Loucy (cell line): ENCODE results near the gene NAXE.
"Not testable (repeated sequence)": the region's sequence is repeated elsewhere in the genome, so short reads cannot be mapped to it uniquely, and the experiment has no call there.

Experiments used
- H2AFZ ChIP-seq: fragments of 200-600 bp; sonication (generic); 2 replicates; pipeline ENCODE4 v1.6.0; 2016; ENCODE audit warnings: antibody characterized with exemption, mild to moderate bottlenecking, low read length, moderate library complexity
- H3F3A ChIP-seq: fragments of 200-600 bp; 2 replicates; pipeline ENCODE4 v1.6.0; 2016; ENCODE audit warnings: antibody characterized with exemption, low read depth, mild to moderate bottlenecking
- H3K27me3 ChIP-seq: fragments of 200-600 bp; sonication (generic); 2 replicates; pipeline ENCODE4 v1.6.1; 2014; ENCODE audit warnings: low read length, mild to moderate bottlenecking; ENCODE audit not compliant: insufficient read depth, poor library complexity, severe bottlenecking
- H3K36me3 ChIP-seq: fragments of 200-600 bp; sonication (generic); 2 replicates; pipeline ENCODE4 v1.6.1; 2016; ENCODE audit warnings: low read length; ENCODE audit not compliant: insufficient read depth
- H3K4me1 ChIP-seq: fragments of 200-600 bp; sonication (generic); 2 replicates; pipeline ENCODE4 v1.5.1; 2014; ENCODE audit warnings: low read length, mild to moderate bottlenecking; ENCODE audit not compliant: insufficient read depth, poor library complexity, severe bottlenecking
- H3K4me2 ChIP-seq: fragments of 200-600 bp; sonication (generic); 2 replicates; pipeline ENCODE4 v1.6.0; 2014; ENCODE audit warnings: antibody characterized with exemption, low read length, low read depth, mild to moderate bottlenecking; ENCODE audit not compliant: poor library complexity, severe bottlenecking
- H3K4me3 ChIP-seq: fragments of 200-600 bp; sonication (generic); 2 replicates; pipeline ENCODE4 v1.5.1; 2014; ENCODE audit warnings: low read length, mild to moderate bottlenecking, mixed read lengths; ENCODE audit not compliant: poor library complexity, severe bottlenecking
- H3K79me2 ChIP-seq: fragments of 200-600 bp; sonication (generic); 2 replicates; pipeline ENCODE4 v1.6.1; 2014; ENCODE audit warnings: low read length; ENCODE audit not compliant: insufficient read depth
- H3K9ac ChIP-seq: fragments of 200-600 bp; sonication (generic); 2 replicates; pipeline ENCODE4 v1.6.0; 2014; ENCODE audit warnings: mild to moderate bottlenecking, low read depth, low read length, moderate library complexity; ENCODE audit not compliant: poor library complexity, severe bottlenecking
- H3K9me2 ChIP-seq: fragments of 200-600 bp; sonication (generic); replicated peaks from 2 replicates; pipeline ENCODE4 v1.6.1; 2016; ENCODE audit warnings: low read depth, low read length, mixed read lengths
- H3K9me3 ChIP-seq: fragments of 200-600 bp; sonication (generic); 2 replicates; pipeline ENCODE4 v1.6.1; 2014; ENCODE audit warnings: mild to moderate bottlenecking, antibody characterized with exemption, low read length, low read depth; ENCODE audit not compliant: insufficient read depth
- H4K20me1 ChIP-seq: fragments of 200-600 bp; sonication (generic); 2 replicates; pipeline ENCODE4 v1.6.0; 2014; ENCODE audit warnings: antibody characterized with exemption, low read length, mild to moderate bottlenecking; ENCODE audit not compliant: insufficient read depth, poor library complexity, severe bottlenecking
- CTCF ChIP-seq: fragments of 200-600 bp; sonication (generic); conservative IDR thresholded peaks from 2 replicates; pipeline ENCODE4 v1.5.1; 2014; ENCODE audit warnings: mild to moderate bottlenecking, antibody characterized with exemption, low read length
- EZH2phosphoT487 ChIP-seq: fragments of 200-600 bp; IDR thresholded peaks from 2 replicates; pipeline ENCODE4 v1.6.1; 2018; ENCODE audit warnings: antibody characterized with exemption, mild to moderate bottlenecking, moderate library complexity, borderline replicate concordance

Gene NAXE

GRCh38 chr1:156629823-156630449 is 38.4 kb downstream of the NAXE start:
- Histone ChIP-seq H3K27me3 (no peaks in the 10 kb centered on the region), H3K4me1 (no peaks in the 10 kb centered on the region), H2AFZ (no peak overlapping the region), H3K4me2 (no peak overlapping the region), H3K9me2 (no peaks in the 10 kb centered on the region), H4K20me1 (no peaks in the 10 kb centered on the region), H3K79me2 (no peaks in the 10 kb centered on the region), H3K9me3 (no peaks in the 10 kb centered on the region), H3K9ac (no peak overlapping the region), H3K4me3 (no peak overlapping the region), H3F3A (no peaks in the 10 kb centered on the region), H3K36me3 (no peaks in the 10 kb centered on the region)
- no peak for TF ChIP-seq EZH2phosphoT487
- no peak for TF ChIP-seq CTCF

GRCh38 chr1:156631152-156631551 is 39.6 kb downstream of the NAXE start:
- not testable (repeated sequence) for H3K9me2 ChIP-seq, H3K79me2 ChIP-seq, H3K4me3 ChIP-seq, H3K9ac ChIP-seq, H3F3A ChIP-seq, H3K4me2 ChIP-seq, H4K20me1 ChIP-seq, H3K27me3 ChIP-seq, H3K36me3 ChIP-seq, H3K9me3 ChIP-seq, H2AFZ ChIP-seq, H3K4me1 ChIP-seq
- TF ChIP-seq CTCF: 0 out of 2 replicates have a peak, but pooled peaks have one; percentile 17

GRCh38 chr1:156632355-156632754 is 40.8 kb downstream of the NAXE start:
- Histone ChIP-seq H3K4me1 (peaks cover 3% of the 10 kb centered on the region), H3K9me2 (no peaks in the 10 kb centered on the region), H3K36me3 (no peaks in the 10 kb centered on the region), H3F3A (no peaks in the 10 kb centered on the region), H3K79me2 (no peaks in the 10 kb centered on the region), H4K20me1 (no peaks in the 10 kb centered on the region), H3K27me3 (no peaks in the 10 kb centered on the region), H2AFZ (no peak overlapping the region), H3K9me3 (no peaks in the 10 kb centered on the region), H3K4me2 (no peak overlapping the region), H3K9ac (no peak overlapping the region), H3K4me3 (no peak overlapping the region)
- TF ChIP-seq EZH2phosphoT487: no peak
- TF ChIP-seq CTCF: no peak
